Left ventricle myocardium inferior (tissue), 1 donor: ENCODE measurements around the gene ZNF221. TPM values are rescaled to one million over a fixed set of nuclear protein-coding genes. Genes with fewer than 3 reads are reported as not detected.

Experiments
- DNase-seq: peaks from one replicate; pipeline ENCODE4 v3.0.0-alpha.2; 2020
- H3K27ac ChIP-seq: fragments of 200-600 bp; replicated peaks from 2 replicates; pipeline ENCODE4 v1.8.0; 2021
- H3K27me3 ChIP-seq: fragments of 200-600 bp; 2 replicates; pipeline ENCODE4 v1.8.0; 2021; ENCODE audit warnings: low read depth
- H3K36me3 ChIP-seq: fragments of 200-600 bp; 2 replicates; pipeline ENCODE4 v1.8.0; 2021
- H3K4me1 ChIP-seq: fragments of 200-600 bp; 2 replicates; pipeline ENCODE4 v1.8.0; 2021
- H3K4me3 ChIP-seq: fragments of 200-600 bp; 2 replicates; pipeline ENCODE4 v1.8.0; 2021; ENCODE audit warnings: mild to moderate bottlenecking, moderate library complexity
- H3K9me3 ChIP-seq: fragments of 200-600 bp; replicated peaks from 2 replicates; pipeline ENCODE4 v1.8.0; 2021
- intact Hi-C: fragments of 100-400 bp; cut with micrococcal nuclease; formaldehyde crosslinking; loops from one replicate; pipeline ENCODE4 v1.11.0; 2022
- total RNA-seq: library from RNA; stranded (reverse); fragmentation: NEBNext Ultra II Directional; extraction: Animal tissue kit (Norgen Biotek cat#: 25700); gene quantifications from one replicate; pipeline ENCODE4 v1.2.1, GENCODE V29; 2021
- TF ChIP-seq, protein P1 (sequence below): fragments of 200-600 bp; IDR thresholded peaks from 2 replicates; pipeline ENCODE4 v1.8.0; 2021; ENCODE audit warnings: antibody characterized with exemption, mild to moderate bottlenecking, borderline replicate concordance
- donor health status: DM: no; HTN: yes; CAD: no; lungs with severe emphysema.

ZNF221 gene
- total RNA-seq, 1 donor from 2014 or later, result 3.7 TPM

DNA sequence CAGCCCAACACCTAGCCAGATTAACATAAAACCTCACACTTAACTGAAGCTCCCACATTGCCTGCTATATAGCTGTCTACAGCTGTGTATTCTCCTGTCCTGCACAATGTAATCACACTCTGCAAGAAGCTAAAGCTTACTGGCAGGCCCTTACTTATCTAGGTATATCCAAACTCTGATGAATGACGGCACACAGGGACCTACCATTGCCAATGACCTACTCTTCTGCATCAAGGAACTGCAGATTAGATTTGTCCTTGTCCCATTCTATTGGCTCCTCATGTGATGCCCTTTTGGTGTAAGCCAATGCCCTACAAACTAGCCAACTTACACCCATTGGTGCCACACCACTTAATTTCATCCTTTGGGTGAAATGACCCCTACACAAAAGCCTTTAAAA, 42.4 kb upstream of the ZNF221 start:
- Histone ChIP-seq H3K27me3 (no peaks in the 10 kb centered on the region), H3K27ac (no peak overlapping the region), H3K4me3 (no peak overlapping the region), H3K4me1 (no peaks in the 10 kb centered on the region), H3K9me3 (peaks cover 99% of the 10 kb centered on the region), H3K36me3 (peaks cover 39% of the 10 kb centered on the region)
- TF ChIP-seq, protein P1, sequence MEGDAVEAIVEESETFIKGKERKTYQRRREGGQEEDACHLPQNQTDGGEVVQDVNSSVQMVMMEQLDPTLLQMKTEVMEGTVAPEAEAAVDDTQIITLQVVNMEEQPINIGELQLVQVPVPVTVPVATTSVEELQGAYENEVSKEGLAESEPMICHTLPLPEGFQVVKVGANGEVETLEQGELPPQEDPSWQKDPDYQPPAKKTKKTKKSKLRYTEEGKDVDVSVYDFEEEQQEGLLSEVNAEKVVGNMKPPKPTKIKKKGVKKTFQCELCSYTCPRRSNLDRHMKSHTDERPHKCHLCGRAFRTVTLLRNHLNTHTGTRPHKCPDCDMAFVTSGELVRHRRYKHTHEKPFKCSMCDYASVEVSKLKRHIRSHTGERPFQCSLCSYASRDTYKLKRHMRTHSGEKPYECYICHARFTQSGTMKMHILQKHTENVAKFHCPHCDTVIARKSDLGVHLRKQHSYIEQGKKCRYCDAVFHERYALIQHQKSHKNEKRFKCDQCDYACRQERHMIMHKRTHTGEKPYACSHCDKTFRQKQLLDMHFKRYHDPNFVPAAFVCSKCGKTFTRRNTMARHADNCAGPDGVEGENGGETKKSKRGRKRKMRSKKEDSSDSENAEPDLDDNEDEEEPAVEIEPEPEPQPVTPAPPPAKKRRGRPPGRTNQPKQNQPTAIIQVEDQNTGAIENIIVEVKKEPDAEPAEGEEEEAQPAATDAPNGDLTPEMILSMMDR, result no peak
- no peak for DNase-seq
- intact Hi-C loops, result no loop called here

DNA sequence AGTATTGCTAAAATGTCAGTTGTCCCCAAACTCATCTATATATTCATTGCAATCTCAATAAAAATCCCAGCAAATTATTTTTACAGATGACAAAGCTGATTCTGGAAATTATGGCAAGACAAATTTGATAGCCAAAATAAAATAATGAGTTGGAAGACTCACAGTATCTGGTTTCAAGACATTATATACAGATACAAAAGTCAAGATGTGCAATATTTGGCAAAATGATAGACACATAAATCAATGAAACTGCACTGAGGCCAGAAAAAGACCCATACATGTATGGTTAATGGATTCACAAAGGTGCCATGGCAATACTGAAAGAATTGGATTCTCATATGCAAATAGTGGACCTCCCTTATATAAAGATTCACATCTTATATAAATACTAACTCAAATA, 40.1 kb upstream of the ZNF221 start:
- peaks cover 53% of the 10 kb centered on the region for H3K36me3 ChIP-seq
- H3K27ac ChIP-seq, result no peak overlapping the region
- H3K27me3 ChIP-seq, result no peaks in the 10 kb centered on the region
- H3K4me3 ChIP-seq, result no peak overlapping the region
- H3K9me3 ChIP-seq, result peaks cover 99% of the 10 kb centered on the region
- H3K4me1 ChIP-seq, result no peaks in the 10 kb centered on the region
- TF ChIP-seq, protein P1, result no peak
- intact Hi-C loops, result no loop called here
- DNase-seq, result no peak

DNA sequence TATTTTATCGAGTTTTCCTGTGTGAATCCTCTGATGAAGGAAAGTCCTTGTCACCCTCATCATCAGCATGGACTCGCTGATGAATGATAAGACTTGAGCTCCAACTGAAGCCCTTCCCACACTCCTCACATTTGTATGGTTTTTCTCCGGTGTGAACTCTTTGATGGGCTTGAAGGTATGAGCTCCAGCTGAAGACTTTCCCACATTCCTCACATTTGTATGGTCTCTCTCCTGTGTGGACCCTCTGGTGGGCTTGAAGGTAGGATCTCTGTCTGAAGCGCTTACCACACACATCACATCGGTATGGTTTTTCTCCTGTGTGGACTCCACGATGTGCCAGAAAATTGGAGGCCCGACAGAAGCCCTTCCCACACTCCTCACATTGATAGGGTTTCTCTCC, 37.6 kb upstream of the ZNF221 start:
- H3K4me1 ChIP-seq, result no peaks in the 10 kb centered on the region
- TF ChIP-seq, protein P1, result no peak
- intact Hi-C loops, result no loop called here
- peaks cover 100% of the 10 kb centered on the region for H3K9me3 ChIP-seq
- H3K27ac ChIP-seq, result no peak overlapping the region
- no peaks in the 10 kb centered on the region for H3K27me3 ChIP-seq
- peaks cover 68% of the 10 kb centered on the region for H3K36me3 ChIP-seq
- no peak for DNase-seq
- no peak overlapping the region for H3K4me3 ChIP-seq

DNA sequence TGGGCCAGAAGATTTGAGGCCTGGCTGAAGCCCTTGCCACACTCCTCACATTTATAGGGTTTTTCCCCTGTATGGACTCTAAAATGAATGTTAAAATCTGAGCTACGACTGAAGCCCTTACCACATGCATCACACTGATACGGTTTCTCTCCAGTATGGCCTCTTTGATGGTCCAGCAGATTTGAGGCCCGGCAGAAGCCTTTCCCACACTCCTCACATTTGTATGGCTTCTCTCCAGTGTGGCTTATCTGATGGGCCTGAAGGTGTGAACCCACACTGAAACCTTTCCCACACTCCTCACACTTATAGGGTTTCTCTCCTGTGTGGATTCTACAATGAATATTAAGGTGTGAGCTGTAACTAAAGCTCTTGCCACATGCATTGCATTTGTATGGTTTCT, 37.0 kb upstream of the ZNF221 start:
- DNase-seq, result no peak
- H3K27me3 ChIP-seq, result no peaks in the 10 kb centered on the region
- H3K4me1 ChIP-seq, result no peaks in the 10 kb centered on the region
- intact Hi-C loops, result no loop called here
- H3K9me3 ChIP-seq, result peaks cover 100% of the 10 kb centered on the region
- peaks cover 75% of the 10 kb centered on the region for H3K36me3 ChIP-seq
- H3K4me3 ChIP-seq, result no peak overlapping the region
- H3K27ac ChIP-seq, result no peak overlapping the region
- TF ChIP-seq, protein P1, result no peak

DNA sequence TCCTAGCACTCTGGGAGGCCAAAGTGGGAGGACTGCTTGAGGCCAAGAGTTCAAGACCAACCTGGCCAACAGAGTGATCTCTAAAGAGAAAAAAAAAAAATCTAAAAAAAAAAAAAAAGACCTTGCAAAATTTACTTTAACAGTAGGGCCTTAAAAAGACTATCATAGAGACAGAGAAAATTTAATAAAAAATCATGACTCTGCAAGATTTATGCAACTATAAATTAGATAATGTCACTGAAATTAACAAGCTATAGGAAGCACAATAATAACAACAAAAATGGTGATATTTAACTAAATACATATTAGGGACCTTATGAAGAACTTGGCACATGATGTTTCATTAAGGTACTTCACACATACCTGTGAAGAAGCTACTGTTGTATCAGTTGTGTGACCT, 27.2 kb upstream of the ZNF221 start:
- no peaks in the 10 kb centered on the region for H3K4me1 ChIP-seq
- TF ChIP-seq, protein P1, result no peak
- H3K36me3 ChIP-seq, result peaks cover 100% of the 10 kb centered on the region
- intact Hi-C loops, result no loop called here
- H3K9me3 ChIP-seq, result peaks cover 42% of the 10 kb centered on the region
- H3K4me3 ChIP-seq, result no peak overlapping the region
- no peak for DNase-seq
- H3K27me3 ChIP-seq, result no peaks in the 10 kb centered on the region
- no peak overlapping the region for H3K27ac ChIP-seq

DNA sequence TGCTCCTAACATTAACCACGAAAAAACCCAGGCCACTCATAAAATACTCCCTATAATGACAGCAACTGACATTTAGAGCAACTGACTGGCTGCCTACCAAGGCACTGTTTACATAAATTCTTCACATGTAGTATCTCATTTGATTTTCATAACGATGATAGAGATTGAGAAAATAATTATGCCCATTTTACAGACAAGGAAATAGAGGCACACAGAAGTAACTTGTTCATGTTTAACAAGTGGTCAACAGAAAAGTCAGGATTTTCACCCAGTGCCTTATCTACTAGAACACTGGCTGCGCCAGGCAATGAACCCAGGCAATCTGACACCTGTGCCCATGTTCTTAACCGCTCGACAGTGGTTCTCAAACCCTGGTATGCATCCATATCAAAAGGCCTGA, 22.2 kb upstream of the ZNF221 start:
- Histone ChIP-seq H3K36me3 (peaks cover 93% of the 10 kb centered on the region), H3K9me3 (no peaks in the 10 kb centered on the region), H3K4me3 (no peak overlapping the region), H3K27ac (no peak overlapping the region), H3K27me3 (no peaks in the 10 kb centered on the region), H3K4me1 (peaks cover 9% of the 10 kb centered on the region)
- TF ChIP-seq, protein P1, result no peak
- no peak for DNase-seq
- intact Hi-C loops, result no loop called here
